ENCODE results near the gene BHLHE40. TPM values are rescaled to one million over a fixed set of nuclear protein-coding genes. Genes with fewer than 3 reads are reported as not detected.

BHLHE40 gene
- total and polyA plus RNA-seq, 4 donors = 28.5 to 204 (median 88.4) TPM

DNA sequence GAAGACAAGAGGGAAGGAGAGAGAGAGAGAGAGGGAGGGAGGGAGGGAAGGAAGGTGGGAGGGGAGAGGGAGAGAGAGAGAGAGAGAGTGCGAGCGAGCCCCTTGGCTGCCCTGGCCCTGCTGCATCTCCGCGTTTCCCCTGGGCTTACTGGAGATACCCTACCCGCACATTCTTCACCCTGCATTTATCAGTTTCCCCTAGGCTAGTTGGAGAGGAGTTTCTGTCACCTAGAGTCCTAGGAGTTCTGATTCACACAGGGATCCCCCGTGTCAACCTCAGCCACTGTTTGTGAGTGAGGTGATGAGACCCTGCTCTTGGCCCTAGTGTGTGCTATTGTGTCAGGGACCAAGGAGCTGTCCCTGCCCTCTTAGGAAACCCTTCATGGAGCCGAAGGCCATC, 18.7 kb downstream of the BHLHE40 start:
- H3K9ac ChIP-seq (ENCODE audit: insufficient read depth in 1 of 2, low read length in 2 of 2) = no peak overlapping the region
- TF ChIP-seq CTCF (IDR thresholded peaks at IDR 0.05; ENCODE audit: control extremely low read depth, extremely low read depth) = no peak
- H3K36me3 ChIP-seq (ENCODE audit: control insufficient read depth in 4 of 4, insufficient read depth in 4 of 4, low read length in 4 of 4) = no peaks in the 10 kb centered on the region
- peaks cover 0 to 3% (median 0%) of the 10 kb centered on the region in 3 donors for H3K27me3 ChIP-seq (ENCODE audit: control insufficient read depth in 3 of 3, insufficient read depth in 3 of 3, low read length in 2 of 3)
- no peak overlapping the region for H3K27ac ChIP-seq (ENCODE audit: low read depth in 1 of 2, low read length in 1 of 2)
- no peak overlapping the region for H3K4me3 ChIP-seq
- WGBS, 2 donors = 85 to 89% methylated on average over 7 of the region's 7 CpGs
- ATAC-seq (ENCODE audit: insufficient read depth, low FRiP score) (no peak), DNase-seq (no peak)
- H3K4me1 ChIP-seq (ENCODE audit: control insufficient read depth in 5 of 5, insufficient read depth in 5 of 5, low read length in 5 of 5) = no peaks in the 10 kb centered on the region
- H3K9me3 ChIP-seq (ENCODE audit: control insufficient read depth in 4 of 4, insufficient read depth in 3 of 4, low read length in 3 of 4) = no peaks in the 10 kb centered on the region

DNA sequence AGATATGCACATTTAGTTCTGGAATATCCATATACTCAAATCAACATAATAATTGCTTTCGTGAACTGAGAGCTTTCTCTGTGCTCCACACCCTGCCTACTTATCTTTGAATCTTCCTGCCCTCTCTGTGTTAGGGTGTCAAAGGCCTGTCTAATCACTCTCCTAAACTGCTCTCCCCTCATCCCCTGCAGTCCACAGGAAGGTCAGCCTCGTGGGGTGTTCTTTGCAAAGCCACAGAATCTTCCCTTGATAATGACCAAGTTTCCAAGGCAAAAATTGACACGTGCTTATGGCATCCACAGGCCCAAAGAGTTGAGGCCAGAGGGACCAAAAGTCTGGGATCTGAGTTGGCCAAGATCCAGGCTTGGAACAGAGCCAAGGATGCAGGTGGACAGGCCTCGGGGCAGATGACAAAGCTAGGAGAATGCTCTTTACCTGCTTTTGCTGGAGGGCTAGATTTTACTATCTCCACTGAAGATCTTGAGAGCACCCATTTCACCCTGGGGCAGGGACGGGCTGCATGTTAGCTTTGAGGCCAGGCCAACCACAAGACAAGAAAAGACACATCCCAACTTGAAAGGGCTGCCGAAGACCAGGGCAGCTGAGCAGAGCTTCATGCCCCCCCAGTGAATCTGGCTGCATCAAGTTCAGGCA, 20.4 kb downstream of the BHLHE40 start:
- Histone ChIP-seq H3K4me1 (ENCODE audit: control insufficient read depth in 5 of 5, insufficient read depth in 5 of 5, low read length in 5 of 5) (no peaks in the 10 kb centered on the region), H3K36me3 (ENCODE audit: control insufficient read depth in 4 of 4, insufficient read depth in 4 of 4, low read length in 4 of 4) (no peaks in the 10 kb centered on the region), H3K27me3 (ENCODE audit: control insufficient read depth in 3 of 3, insufficient read depth in 3 of 3, low read length in 2 of 3) (peaks cover 0 to 3% (median 0%) of the 10 kb centered on the region in 3 donors), H3K27ac (ENCODE audit: low read depth in 1 of 2, low read length in 1 of 2) (no peak overlapping the region), H3K9ac (ENCODE audit: insufficient read depth in 1 of 2, low read length in 2 of 2) (no peak overlapping the region), H3K4me3 (no peak overlapping the region), H3K9me3 (ENCODE audit: control insufficient read depth in 4 of 4, insufficient read depth in 3 of 4, low read length in 3 of 4) (no peaks in the 10 kb centered on the region)
- no peak for DNase-seq
- WGBS, 2 donors = 75 to 76% methylated on average over 6 of the region's 6 CpGs
- no peak for ATAC-seq (ENCODE audit: insufficient read depth, low FRiP score)
- TF ChIP-seq CTCF (IDR thresholded peaks at IDR 0.05; ENCODE audit: control extremely low read depth, extremely low read depth) = no peak

GRCh38 chr3:5001135-5001534, 21.9 kb downstream of the BHLHE40 start:
- no peak for DNase-seq
- no peak for TF ChIP-seq CTCF (IDR thresholded peaks at IDR 0.05; ENCODE audit: control extremely low read depth, extremely low read depth)
- Histone ChIP-seq H3K36me3 (ENCODE audit: control insufficient read depth in 4 of 4, insufficient read depth in 4 of 4, low read length in 4 of 4) (no peaks in the 10 kb centered on the region), H3K9me3 (ENCODE audit: control insufficient read depth in 4 of 4, insufficient read depth in 3 of 4, low read length in 3 of 4) (no peaks in the 10 kb centered on the region), H3K4me1 (ENCODE audit: control insufficient read depth in 5 of 5, insufficient read depth in 5 of 5, low read length in 5 of 5) (no peaks in the 10 kb centered on the region), H3K9ac (ENCODE audit: insufficient read depth in 1 of 2, low read length in 2 of 2) (no peak overlapping the region), H3K27me3 (ENCODE audit: control insufficient read depth in 3 of 3, insufficient read depth in 3 of 3, low read length in 2 of 3) (peaks cover 0 to 3% (median 0%) of the 10 kb centered on the region in 3 donors), H3K27ac (ENCODE audit: low read depth in 1 of 2, low read length in 1 of 2) (no peak overlapping the region), H3K4me3 (no peak overlapping the region)
- no peak for ATAC-seq (ENCODE audit: insufficient read depth, low FRiP score)
- 95 to 97% methylated on average over 4 of the region's 4 CpGs for WGBS, 2 donors

DNA sequence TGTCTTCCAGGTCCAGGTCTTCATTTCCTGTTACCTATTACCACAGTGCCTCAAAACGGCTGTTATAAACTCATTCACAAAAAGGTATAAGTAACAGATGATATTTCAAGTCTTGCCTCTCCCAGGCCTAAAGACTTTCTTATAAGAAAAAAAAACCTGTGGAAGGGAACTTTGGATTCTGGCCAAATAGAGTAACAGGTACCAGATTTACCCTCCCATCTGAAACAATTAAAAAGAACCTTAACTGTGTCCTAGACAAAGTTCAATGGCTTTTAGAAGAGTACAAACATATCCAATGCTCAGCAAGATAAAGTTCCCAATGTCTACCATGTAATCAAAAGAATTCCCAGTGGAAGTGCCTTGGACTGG, 22.6 kb downstream of the BHLHE40 start:
- WGBS, 2 donors = 61 to 84% methylated on average over 1 of the region's 1 CpG

More for the DNA sequence above, 22.6 kb downstream of the BHLHE40 start:
- DNase-seq = no peak
- no peak for ATAC-seq (ENCODE audit: insufficient read depth, low FRiP score)
- Histone ChIP-seq H3K36me3 (ENCODE audit: control insufficient read depth in 4 of 4, insufficient read depth in 4 of 4, low read length in 4 of 4) (no peaks in the 10 kb centered on the region), H3K27ac (ENCODE audit: low read depth in 1 of 2, low read length in 1 of 2) (no peak overlapping the region), H3K4me1 (ENCODE audit: control insufficient read depth in 5 of 5, insufficient read depth in 5 of 5, low read length in 5 of 5) (no peaks in the 10 kb centered on the region), H3K27me3 (ENCODE audit: control insufficient read depth in 3 of 3, insufficient read depth in 3 of 3, low read length in 2 of 3) (peaks cover 0 to 3% (median 0%) of the 10 kb centered on the region in 3 donors), H3K9me3 (ENCODE audit: control insufficient read depth in 4 of 4, insufficient read depth in 3 of 4, low read length in 3 of 4) (no peaks in the 10 kb centered on the region), H3K4me3 (no peak overlapping the region), H3K9ac (ENCODE audit: insufficient read depth in 1 of 2, low read length in 2 of 2) (no peak overlapping the region)
- no peak for TF ChIP-seq CTCF (IDR thresholded peaks at IDR 0.05; ENCODE audit: control extremely low read depth, extremely low read depth)

Measured in lung (tissue), 12 donors.